Measurements from ENCODE around the gene MPP3.

MPP3 gene

DNA sequence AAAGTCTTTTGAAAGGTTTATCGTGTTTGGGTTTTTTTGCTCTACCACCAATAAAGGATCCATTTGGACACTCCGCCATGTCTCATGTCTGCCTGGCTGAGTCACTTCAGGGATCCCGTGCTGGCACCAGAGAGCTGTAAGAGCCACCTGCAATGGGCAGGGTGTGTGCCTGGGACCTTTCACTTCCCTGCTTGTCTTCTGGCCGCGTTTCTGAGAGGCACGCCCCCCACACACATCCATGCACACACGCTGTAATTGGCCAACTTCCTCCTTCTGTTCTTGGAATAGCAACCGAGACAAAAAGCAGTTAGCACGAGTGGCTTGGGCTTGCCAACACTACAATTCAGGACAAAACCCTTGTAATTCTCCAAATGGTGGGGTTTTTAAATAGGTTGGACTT is 64.6 kb downstream of the MPP3 start:
- DNase-seq, result no peak

DNA sequence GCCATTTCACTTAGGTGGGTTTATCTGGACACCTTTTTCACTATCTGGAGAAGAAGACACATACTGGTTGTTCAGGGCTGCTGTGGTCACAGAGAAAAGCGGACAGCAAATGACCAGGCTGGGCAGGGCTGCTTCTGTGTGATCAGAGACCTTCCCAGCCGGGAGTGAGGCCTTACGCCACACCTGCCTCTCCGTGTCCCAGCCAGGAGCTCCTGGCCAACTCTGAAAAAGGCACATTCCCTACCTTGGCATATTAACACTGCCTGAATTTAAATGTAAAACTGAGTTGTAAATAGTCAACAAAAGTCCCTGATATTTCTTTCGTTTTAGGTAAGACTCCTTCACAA is 65.3 kb downstream of the MPP3 start:
- DNase-seq, result no peak

DNA sequence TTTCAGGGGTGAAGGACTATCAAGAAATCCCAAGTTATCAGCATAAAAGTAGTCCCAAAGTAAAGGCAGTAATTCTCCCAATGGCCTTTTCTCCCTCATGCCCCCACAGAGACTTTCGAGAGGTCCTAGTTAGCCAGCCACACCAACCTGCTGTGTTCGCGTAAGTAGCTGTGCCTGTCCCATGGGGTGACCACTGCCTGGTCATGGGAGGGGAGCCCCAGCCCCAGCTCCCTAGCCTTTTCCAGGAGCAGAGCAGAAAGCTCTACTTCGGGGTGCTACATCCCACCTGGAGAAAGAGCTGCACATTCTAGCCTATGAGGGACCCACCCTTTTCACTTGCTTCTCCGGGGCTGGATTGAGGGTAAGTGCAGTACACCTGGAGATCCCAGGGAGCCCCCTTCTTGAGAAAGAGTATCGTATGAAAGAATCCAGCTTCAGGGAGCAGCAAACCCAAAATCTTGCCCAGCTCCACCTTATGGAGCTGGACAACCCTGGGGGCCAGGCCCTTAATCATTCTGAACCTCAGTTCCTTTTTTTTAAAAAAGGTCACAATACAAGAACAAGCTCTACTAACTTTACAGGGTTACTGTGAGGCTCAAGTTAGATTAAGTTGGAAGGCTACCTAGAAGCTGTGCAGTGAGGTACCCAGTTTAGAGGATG is 65.8 kb downstream of the MPP3 start:
- no peak for DNase-seq

DNA sequence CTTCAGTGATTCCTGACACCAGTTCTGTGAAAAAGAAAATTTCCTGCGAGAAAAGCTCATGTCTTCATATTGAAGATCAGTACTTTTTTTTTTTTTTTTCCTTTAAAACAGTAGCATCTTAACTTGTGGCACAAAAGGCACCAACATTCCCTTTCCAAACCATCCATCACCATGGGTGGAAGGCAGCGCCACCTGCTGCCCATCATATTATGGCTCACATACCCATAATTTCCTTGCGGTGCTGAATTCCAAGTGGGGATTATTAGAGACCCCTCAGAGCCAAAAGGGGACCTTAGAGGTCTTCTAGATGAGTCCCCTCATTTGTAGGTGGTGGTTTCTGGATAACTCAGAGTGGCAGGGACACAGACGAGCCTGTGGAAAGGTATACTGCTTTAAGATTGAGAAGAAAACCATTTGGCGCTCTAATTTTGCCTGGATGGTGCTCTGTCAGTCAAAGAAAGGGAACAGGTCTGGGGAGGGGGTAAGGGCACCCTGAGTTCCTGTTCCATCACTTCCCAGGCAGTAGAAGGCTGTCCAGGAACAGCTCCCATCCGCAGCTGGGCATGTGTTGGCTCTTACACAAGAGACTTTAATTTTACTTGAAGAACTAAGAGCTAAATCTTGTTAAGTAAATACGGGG is 66.4 kb downstream of the MPP3 start:
- no peak for DNase-seq

DNA sequence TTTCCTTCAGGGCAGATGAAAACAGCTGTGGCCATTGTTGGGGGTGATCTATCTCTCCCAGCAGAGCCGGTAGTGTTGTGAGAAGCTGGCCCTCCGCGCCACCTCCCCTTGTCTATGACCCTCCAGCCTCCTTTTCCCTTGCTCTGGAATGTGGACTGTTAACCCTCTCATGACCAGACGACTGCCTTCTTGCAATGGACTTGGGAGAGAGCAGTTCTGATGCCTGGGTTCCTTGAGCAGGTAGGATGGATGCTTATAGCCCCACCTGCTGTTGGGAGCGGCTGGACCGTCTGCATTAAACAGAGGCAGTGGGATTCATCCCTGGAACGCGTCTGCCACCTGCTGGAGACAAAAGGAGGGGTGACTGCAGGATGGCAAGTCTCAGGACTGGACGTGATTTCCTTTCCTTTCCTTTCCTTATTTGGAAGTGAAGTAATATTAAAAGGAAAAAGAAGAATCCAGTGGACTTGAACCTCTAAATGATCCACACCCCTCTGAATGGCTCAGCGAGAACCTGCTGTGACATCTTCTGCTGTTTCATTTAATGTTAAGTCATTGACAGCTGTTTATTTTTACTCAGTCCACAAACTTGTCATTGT is 72.6 kb downstream of the MPP3 start:
- peak; percentile 58 for DNase-seq

DNA sequence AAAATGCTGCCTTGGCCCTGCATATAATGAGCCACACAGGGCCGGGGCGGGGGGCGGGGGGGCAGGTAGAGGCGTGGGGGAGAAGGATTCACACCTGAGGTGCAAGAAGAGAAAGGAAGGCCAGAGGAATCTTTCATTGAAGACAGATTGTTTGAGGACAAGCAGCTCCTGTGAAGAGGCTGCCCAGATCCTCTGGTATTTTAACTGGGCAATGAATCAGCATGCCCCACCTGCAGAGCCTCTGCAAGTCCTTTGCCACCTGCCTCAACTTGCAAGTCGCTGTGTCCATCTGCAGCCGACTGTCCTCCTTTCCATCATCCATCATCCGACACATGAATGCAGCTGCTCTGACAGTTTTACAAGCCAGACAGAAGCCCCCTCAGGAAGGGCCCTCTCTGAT is 73.1 kb downstream of the MPP3 start:
- no peak for DNase-seq

DNA sequence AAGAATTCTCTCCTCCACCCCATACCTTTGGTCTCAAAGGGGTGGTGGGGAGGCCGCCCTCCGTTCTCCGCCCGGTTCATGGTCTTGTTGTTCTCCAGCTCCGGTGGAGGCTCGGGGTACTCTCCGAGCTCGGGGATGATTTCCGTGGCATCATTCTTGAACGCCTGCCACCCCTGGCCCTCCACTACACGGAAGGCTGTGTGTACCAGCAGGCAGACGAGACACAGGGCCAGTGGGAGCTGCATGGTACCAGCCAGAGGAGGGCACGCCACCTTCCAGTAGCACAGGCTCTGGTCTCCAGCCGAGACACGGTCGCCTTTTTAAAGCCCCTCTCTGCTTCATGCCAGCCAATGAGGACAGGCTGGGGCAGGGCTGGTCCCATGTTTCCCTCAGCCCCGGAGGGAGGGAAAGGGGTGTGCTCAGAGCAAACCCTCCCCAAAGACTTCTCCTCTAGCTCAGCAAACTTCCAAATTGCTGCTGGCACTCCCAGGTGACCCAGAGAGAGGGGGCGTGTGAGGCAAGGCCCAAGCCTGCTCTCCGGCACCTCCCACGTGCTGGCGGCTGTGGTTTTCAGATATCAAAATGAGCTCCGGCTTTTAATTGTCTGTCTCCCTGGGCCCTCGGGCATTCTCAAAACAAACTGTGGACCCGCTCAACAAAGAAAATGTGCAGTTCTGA is 74.3 kb downstream of the MPP3 start, which contains the start of gene SOST:
TSS of gene SOST (minus strand) at position 295 of the 678 bp plus-strand sequence. CDS start at position 245, 50 bp downstream.
- DNase-seq, result no peak

DNA sequence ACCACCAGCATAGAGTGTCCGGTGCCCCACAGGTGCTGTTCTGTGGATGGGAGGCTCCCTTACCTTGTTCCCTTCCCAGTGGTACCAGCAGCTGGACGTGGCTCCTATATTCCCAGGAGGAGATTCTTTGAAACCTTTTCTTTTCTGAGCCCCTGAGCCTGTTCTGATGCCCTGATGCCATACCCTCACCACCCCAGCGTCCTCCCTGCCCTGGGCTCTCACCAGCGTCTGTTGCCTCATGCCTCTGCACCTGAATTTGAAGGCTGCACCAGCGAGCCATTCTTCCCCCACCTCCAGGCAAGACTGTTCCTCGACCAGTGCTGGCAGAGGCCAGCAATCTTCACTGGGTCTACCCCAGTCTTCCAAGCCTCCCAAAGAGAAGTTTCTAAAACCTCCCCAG is 74.9 kb downstream of the MPP3 start:
- DNase-seq, result no peak

DNA sequence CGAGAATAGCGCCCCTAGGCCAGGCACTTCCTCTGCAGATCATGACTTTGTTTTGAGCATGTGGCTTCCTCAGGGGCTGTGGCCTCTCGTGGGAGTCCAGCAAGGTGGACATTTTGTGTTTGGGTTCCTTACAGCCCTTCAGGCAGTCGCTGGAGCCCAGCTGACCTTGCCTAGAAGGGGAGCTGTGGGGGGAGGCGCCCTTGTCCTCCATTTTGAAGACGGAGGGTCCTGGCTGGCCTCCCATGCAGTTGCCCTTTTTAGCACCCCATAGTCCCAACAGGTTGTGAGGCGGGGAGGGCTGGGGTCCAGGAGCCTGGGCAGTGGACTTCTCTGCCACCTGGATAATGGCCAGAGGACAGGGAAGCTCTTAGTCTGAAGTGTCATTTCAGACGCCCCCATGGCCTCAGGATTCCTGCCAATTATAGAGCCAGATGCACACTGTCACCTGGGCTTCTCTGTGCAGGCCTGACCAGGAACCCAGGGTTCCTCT is 75.7 kb downstream of the MPP3 start:
- no peak for DNase-seq

DNA sequence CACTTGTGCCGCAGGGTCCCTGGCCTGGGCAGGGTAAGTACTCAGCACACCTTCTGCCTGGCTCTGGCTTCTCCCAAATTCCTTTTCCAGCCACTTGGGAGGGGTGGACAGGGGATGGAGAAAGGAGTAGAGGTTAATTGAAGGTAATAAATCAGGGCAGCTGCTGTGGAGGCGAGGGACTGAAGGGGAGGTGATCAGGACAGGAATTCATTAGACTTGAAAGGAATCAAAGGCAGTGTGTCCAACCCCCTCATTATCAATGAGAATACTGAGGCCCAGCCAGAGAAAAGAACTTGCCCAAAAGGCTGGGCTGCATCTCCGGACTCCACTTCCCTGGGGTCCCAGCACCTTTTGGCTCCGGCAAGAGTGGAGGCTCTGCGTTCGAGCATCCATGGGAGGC is 76.7 kb downstream of the MPP3 start:
- DNase-seq, result no peak

DNA sequence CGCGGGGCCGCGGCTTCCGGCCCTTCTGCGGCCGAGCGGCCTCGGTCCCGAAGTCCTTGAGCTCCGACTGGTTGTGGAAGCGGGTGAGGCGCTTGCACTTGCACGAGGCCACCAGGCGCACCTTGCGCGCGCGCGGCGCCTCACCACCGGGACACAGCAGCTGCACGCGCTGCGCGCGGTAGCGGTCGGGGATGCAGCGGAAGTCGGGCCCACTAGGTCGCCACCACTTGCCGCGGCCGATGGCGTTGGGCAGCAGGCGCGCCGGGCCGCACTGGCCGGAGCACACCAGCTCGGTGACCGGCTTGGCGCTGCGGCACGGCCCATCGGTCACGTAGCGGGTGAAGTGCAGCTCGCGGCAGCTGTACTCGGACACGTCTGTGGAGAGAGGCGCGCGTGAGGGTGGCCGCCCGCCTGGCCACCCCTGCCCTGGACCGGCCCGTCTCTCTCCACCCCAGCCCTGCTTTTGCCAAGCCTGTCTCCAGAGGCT is 77.5 kb downstream of the MPP3 start:
- DNase-seq, result no peak

DNA sequence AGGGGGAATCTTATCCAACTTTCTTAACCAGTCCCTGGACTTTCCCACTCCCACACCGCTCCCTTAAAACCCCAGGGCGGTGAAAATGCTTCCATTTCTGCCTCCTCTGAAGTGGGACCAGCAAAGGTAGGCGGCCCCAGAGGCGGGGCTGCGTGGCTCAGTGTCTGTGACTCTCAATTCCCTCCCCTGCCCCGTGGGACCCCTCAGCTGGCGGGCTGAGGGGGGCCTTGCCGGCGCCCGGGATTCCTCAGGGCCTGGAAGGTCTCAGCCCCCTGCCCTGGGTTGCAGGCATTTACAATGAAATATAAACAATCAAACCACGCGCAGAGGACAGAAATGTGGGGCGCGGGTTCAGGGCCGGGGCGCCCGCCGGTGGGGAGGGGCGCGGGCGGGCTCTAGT is 78.0 kb downstream of the MPP3 start:
- DNase-seq, result no peak

DNA sequence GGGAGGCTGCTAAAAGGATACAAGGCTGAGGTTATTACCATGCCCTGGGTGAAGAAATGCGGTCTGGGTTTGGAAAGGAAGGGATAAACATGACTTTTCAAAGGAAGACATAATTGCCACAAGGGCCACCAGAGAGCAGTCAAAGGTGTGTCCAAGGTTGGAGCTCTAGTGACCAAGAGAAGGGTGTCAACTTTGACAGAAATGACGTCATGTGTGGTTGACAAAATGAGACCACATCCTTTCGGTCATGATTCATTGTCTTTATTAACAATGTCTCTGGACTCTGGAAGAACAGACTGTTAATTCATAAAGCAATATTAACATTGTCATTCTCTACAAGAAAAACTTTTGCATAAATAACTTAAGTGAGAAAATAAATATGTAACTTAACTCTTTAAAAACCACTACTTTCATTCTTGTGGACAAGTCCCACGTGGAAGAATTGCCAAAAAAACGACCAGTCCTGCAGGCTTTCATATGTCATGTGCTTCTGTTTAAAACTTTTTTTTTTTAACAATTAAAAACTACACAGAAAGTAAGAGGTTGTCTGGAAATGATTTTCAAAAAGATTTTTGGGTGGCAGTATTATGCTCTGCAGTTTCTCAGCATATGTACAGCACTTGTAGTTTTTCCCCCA is 79.3 kb downstream of the MPP3 start:
- DNase-seq, result no peak
